Mesothelial cell of epicardium (in vitro differentiated cells): ENCODE data around the gene TRIM26. TPM values are rescaled to one million over a fixed set of nuclear protein-coding genes. Genes with fewer than 3 reads are reported as not detected.

Experiments used
- DNase-seq, 2 experiments: peaks; one replicate each; pipeline ENCODE4 v3.0.0; 2021; ENCODE audit warnings: low spot score in 2 of 2; ENCODE audit not compliant: unreplicated experiment in 2 of 2
- H3K27ac Mint-ChIP-seq: 2 replicates; pipeline ENCODE4 v1.8.0; 2021; ENCODE audit warnings: mixed read lengths
- H3K27me3 Mint-ChIP-seq: 2 replicates; pipeline ENCODE4 v1.8.0; 2021; ENCODE audit warnings: low read depth, mixed read lengths
- H3K36me3 Mint-ChIP-seq: 2 replicates; pipeline ENCODE4 v1.8.0; 2021; ENCODE audit warnings: mixed read lengths
- H3K4me1 Mint-ChIP-seq: 2 replicates; pipeline ENCODE4 v1.8.0; 2021; ENCODE audit warnings: mixed read lengths
- H3K4me3 Mint-ChIP-seq: 2 replicates; pipeline ENCODE4 v1.8.0; 2021; ENCODE audit warnings: mild to moderate bottlenecking, moderate library complexity, mixed read lengths
- H3K9me3 Mint-ChIP-seq: 2 replicates; pipeline ENCODE4 v1.8.0; 2021; ENCODE audit warnings: mixed read lengths
- CTCF ChIP-seq: fragments of 200-600 bp; sonication (generic); IDR thresholded peaks from one replicate; pipeline ENCODE4 v1.5.0; 2021; ENCODE audit warnings: antibody characterized with exemption; ENCODE audit not compliant: unreplicated experiment
- total RNA-seq: library from RNA; stranded (reverse); gene quantifications from 3 replicates; pipeline ENCODE4 v1.2.1, GENCODE V29; 2021

TRIM26 gene
- total RNA-seq, 1 donor from 2014 or later, result 55.4 TPM

- H3K27ac Mint-ChIP-seq, result no peak overlapping the region
- no peak for DNase-seq
- peaks cover 3% of the 10 kb centered on the region for H3K4me1 Mint-ChIP-seq
- no peak for TF ChIP-seq CTCF
- peaks cover 14% of the 10 kb centered on the region for H3K9me3 Mint-ChIP-seq
- no peak overlapping the region for H3K4me3 Mint-ChIP-seq
- no peaks in the 10 kb centered on the region for H3K36me3 Mint-ChIP-seq
- H3K27me3 Mint-ChIP-seq, result peaks cover 84% of the 10 kb centered on the region
Observed at GRCh38 chr6:30175765-30176164, 37.4 kb downstream of the TRIM26 start.

- Mint-ChIP-seq H3K27me3 (peaks cover 100% of the 10 kb centered on the region), H3K36me3 (no peaks in the 10 kb centered on the region), H3K27ac (no peak overlapping the region), H3K4me1 (peaks cover 3% of the 10 kb centered on the region), H3K4me3 (no peak overlapping the region), H3K9me3 (no peaks in the 10 kb centered on the region)
- TF ChIP-seq CTCF, result no peak
- no peak for DNase-seq
Observed at GRCh38 chr6:30172681-30173080, 40.5 kb downstream of the TRIM26 start.

GRCh38 chr6:30171677-30172471, 41.3 kb downstream of the TRIM26 start:
- Mint-ChIP-seq H3K4me3 (peak overlapping the region; percentile 38), H3K27me3 (peaks cover 100% of the 10 kb centered on the region), H3K36me3 (no peaks in the 10 kb centered on the region), H3K4me1 (peaks cover 3% of the 10 kb centered on the region), H3K27ac (no peak overlapping the region), H3K9me3 (no peaks in the 10 kb centered on the region)
- DNase-seq, result peak in 1 of 2 experiments; percentile 42
- no peak for TF ChIP-seq CTCF

GRCh38 chr6:30169658-30170614, 43.3 kb downstream of the TRIM26 start:
- Mint-ChIP-seq H3K27ac (no peak overlapping the region), H3K27me3 (peaks cover 100% of the 10 kb centered on the region), H3K9me3 (no peaks in the 10 kb centered on the region), H3K4me1 (peaks cover 3% of the 10 kb centered on the region), H3K36me3 (no peaks in the 10 kb centered on the region), H3K4me3 (no peak overlapping the region)
- no peak for DNase-seq
- TF ChIP-seq CTCF, result no peak

GRCh38 chr6:30168741-30169140, 44.5 kb downstream of the TRIM26 start:
- Mint-ChIP-seq H3K27me3 (peaks cover 100% of the 10 kb centered on the region), H3K27ac (no peak overlapping the region), H3K9me3 (no peaks in the 10 kb centered on the region), H3K36me3 (no peaks in the 10 kb centered on the region), H3K4me1 (peaks cover 3% of the 10 kb centered on the region), H3K4me3 (no peak overlapping the region)
- no peak for TF ChIP-seq CTCF
- DNase-seq, result no peak
